ENCODE results near the gene DHRS12. TPM values are rescaled to one million over a fixed set of nuclear protein-coding genes. Genes with fewer than 3 reads are reported as not detected.

DHRS12 gene
- total RNA-seq, 4 donors from 2014 or later: 7.6 to 11.8 (median 10.3) TPM

DNA sequence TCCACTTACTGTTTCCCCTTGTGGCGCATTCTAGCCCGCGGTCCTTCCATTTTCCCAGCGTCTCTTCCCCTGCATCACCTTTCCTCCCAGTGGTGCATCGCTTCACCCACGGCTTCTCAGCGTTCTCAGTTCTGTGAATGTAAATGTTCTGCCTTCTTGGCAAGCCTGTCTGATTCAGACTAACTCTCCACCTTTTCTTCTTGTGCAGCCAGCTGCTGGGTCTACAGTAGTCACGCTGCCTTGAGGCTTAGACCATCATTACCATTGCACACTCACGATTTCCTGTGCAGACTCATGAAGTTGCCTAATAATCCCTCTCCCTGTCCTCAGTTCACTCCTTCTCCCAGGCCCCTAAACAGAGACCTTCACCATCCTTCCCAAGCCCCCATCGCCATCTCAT lies 75.0 kb downstream of the DHRS12 start:
- no peak for TF ChIP-seq CTCF (IDR thresholded peaks at IDR 0.05)
- TF ChIP-seq POLR2A (IDR thresholded peaks at IDR 0.05): no peak
- DNase-seq (ENCODE audit: low spot score in 2 of 2): no peak
- 80 to 91% methylated on average over 10 of the region's 10 CpGs for WGBS, 2 donors
- intact Hi-C loops (cut with DNase I; ENCODE audit: low total_unique reads): no loop called here
- H3K4me3 ChIP-seq (ENCODE audit: low read depth, poor library complexity, severe bottlenecking): no peak overlapping the region

GRCh38 chr13:51728275-51728673 lies 75.7 kb downstream of the DHRS12 start:
- no peak for DNase-seq (ENCODE audit: low spot score in 2 of 2)
- 79 to 91% methylated on average over 4 of the region's 4 CpGs for WGBS, 2 donors
- TF ChIP-seq POLR2A (IDR thresholded peaks at IDR 0.05): no peak
- TF ChIP-seq CTCF (IDR thresholded peaks at IDR 0.05): no peak
- intact Hi-C loops (cut with DNase I; ENCODE audit: low total_unique reads): no loop called here
- no peak overlapping the region for H3K4me3 ChIP-seq (ENCODE audit: low read depth, poor library complexity, severe bottlenecking)

GRCh38 chr13:51727634-51728274 lies 76.2 kb downstream of the DHRS12 start:
- 79 to 83% methylated on average over 8 of the region's 8 CpGs for WGBS, 2 donors
- H3K4me3 ChIP-seq (ENCODE audit: low read depth, poor library complexity, severe bottlenecking): no peak overlapping the region
- TF ChIP-seq CTCF (IDR thresholded peaks at IDR 0.05): no peak
- no peak for TF ChIP-seq POLR2A (IDR thresholded peaks at IDR 0.05)
- intact Hi-C loops (cut with DNase I; ENCODE audit: low total_unique reads): no loop called here
- no peak for DNase-seq (ENCODE audit: low spot score in 2 of 2)

DNA sequence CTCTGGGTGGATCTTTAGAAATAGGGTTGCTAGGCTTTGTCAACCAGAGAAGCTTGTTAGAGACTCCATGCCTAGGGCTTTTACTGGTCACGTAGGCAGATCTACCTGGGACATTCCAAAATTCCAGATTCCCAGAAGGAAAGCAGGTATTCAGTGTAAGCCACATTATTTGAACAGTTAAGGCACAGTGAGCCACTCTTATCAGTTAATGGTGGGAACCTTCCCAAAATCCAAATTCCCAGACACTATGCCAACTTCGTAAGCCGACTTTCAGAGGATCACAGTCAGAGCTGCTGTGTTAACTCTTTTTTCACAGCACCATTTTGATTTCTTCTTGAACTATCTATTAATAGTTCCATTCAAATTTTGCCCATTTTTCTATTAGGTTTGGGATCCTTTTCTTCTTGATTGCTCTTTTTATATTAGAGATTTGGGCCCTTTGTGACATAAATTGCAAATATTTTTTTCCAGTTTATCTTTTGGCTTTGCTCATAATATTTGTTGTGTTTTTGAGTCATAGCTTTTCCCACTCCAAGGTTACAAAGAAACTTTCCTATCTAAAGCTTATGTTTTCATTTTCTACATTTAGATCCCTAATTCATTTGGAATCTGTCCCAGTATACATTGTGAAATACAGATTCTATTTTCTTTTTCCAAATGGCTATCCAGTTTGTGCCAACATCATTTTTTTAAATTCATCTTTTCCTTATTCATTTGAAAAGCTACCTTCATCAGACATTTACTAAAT lies 77.3 kb downstream of the DHRS12 start:
- no peak overlapping the region for H3K4me3 ChIP-seq (ENCODE audit: low read depth, poor library complexity, severe bottlenecking)
- no peak for TF ChIP-seq POLR2A (IDR thresholded peaks at IDR 0.05)
- TF ChIP-seq CTCF (IDR thresholded peaks at IDR 0.05): no peak
- intact Hi-C loops (cut with DNase I; ENCODE audit: low total_unique reads): no loop called here
- 48 to 49% methylated on average over 3 of the region's 3 CpGs for WGBS, 2 donors
- DNase-seq (ENCODE audit: low spot score in 2 of 2): no peak

GRCh38 chr13:51724721-51725120 lies 79.2 kb downstream of the DHRS12 start:
- intact Hi-C loops (cut with DNase I; ENCODE audit: low total_unique reads): no loop called here
- no peak overlapping the region for H3K4me3 ChIP-seq (ENCODE audit: low read depth, poor library complexity, severe bottlenecking)
- DNase-seq (ENCODE audit: low spot score in 2 of 2): no peak
- TF ChIP-seq POLR2A (IDR thresholded peaks at IDR 0.05) (no peak), CTCF (IDR thresholded peaks at IDR 0.05) (no peak)

Data from lower leg skin (tissue), 4 donors.